Renal cortex interstitium (tissue), 15 donors: ENCODE data around the gene ATN1. TPM values are rescaled to one million over a fixed set of nuclear protein-coding genes. Genes with fewer than 3 reads are reported as not detected.
"Not testable (repeated sequence)": the region's sequence is repeated elsewhere in the genome, so short reads cannot be mapped to it uniquely, and the experiment has no call there.

ENCODE experiments used
- DNase-seq, 11 donors: peaks; one replicate each; pipeline ENCODE4 v3.0.0-alpha.2; 2013; ENCODE audit warnings: low read depth in 9 of 11, low spot score in 4 of 11; ENCODE audit errors: extremely low read depth in 1 of 11
- long read RNA-seq, 16 experiments: transcript quantifications; one replicate each; lab custom pipeline, GENCODE V29; 2026
- polyA plus RNA-seq, 3 donors: library from polyadenylated mRNA; unstranded; fragments of 120-200 nt; gene quantifications; one replicate each; pipeline ENCODE4 v1.2.1, GENCODE V29; 2013; ENCODE audit not compliant: insufficient read length in 3 of 3

Gene ATN1
- polyA plus RNA-seq = 100 to 1,000 TPM in 2 of 3 donors, 10 to 100 TPM in 1; 91.9 to 142 (median 139) TPM
- long read RNA-seq, donor 1, transcript ATN1-203 (3 exons, 899 nt) = major isoform, 5 of 102 reads
- long read RNA-seq, donor 1, partial matches to known transcripts = 94 of 102 reads
- long read RNA-seq, donor 1, other reads (novel, unspliced or antisense) = 0 of 102 reads
- long read RNA-seq, donor 2, partial matches to known transcripts = 117 of 123 reads
- long read RNA-seq, donor 2, other reads (novel, unspliced or antisense) = 0 of 123 reads
- long read RNA-seq, donor 3, full-length matches to known transcripts = 3 of 74 reads
- long read RNA-seq, donor 3, partial matches to known transcripts = 66 of 74 reads
- long read RNA-seq, donor 3, other reads (novel, unspliced or antisense) = 5 of 74 reads
- long read RNA-seq, donor 4, full-length matches to known transcripts = 5 of 83 reads
- long read RNA-seq, donor 4, partial matches to known transcripts = 65 of 83 reads
- long read RNA-seq, donor 4, other reads (novel, unspliced or antisense) = 13 of 83 reads
- long read RNA-seq, donor 5 = 0 reads
- long read RNA-seq, donor 6, partial matches to known transcripts = 136 of 140 reads
- long read RNA-seq, donor 6, other reads (novel, unspliced or antisense) = 0 of 140 reads
- long read RNA-seq, donor 7, partial matches to known transcripts = 70 of 73 reads
- long read RNA-seq, donor 7, other reads (novel, unspliced or antisense) = 0 of 73 reads
- long read RNA-seq, donor 8, partial matches to known transcripts = 164 of 174 reads
- long read RNA-seq, donor 8, other reads (novel, unspliced or antisense) = 5 of 174 reads
- long read RNA-seq, donor 9, partial matches to known transcripts = 41 of 42 reads
- long read RNA-seq, donor 9, other reads (novel, unspliced or antisense) = 0 of 42 reads
- long read RNA-seq, donor 10, partial matches to known transcripts = 52 of 54 reads
- long read RNA-seq, donor 10, other reads (novel, unspliced or antisense) = 0 of 54 reads
- long read RNA-seq, donor 11, full-length matches to known transcripts = 5 of 45 reads
- long read RNA-seq, donor 11, partial matches to known transcripts = 40 of 45 reads
- long read RNA-seq, donor 11, other reads (novel, unspliced or antisense) = 0 of 45 reads
- long read RNA-seq, donor 12, partial matches to known transcripts = 21 of 21 reads
- long read RNA-seq, donor 12, other reads (novel, unspliced or antisense) = 0 of 21 reads
- long read RNA-seq, donor 13 = 0 reads
- long read RNA-seq, donor 14, partial matches to known transcripts = 40 of 40 reads
- long read RNA-seq, donor 14, other reads (novel, unspliced or antisense) = 0 of 40 reads
- long read RNA-seq, donor 15, partial matches to known transcripts = 48 of 49 reads
- long read RNA-seq, donor 15, other reads (novel, unspliced or antisense) = 0 of 49 reads
- long read RNA-seq, donor 16, full-length matches to known transcripts = 14 of 285 reads
- long read RNA-seq, donor 16, partial matches to known transcripts = 255 of 285 reads
- long read RNA-seq, donor 16, other reads (novel, unspliced or antisense) = 16 of 285 reads

DNA sequence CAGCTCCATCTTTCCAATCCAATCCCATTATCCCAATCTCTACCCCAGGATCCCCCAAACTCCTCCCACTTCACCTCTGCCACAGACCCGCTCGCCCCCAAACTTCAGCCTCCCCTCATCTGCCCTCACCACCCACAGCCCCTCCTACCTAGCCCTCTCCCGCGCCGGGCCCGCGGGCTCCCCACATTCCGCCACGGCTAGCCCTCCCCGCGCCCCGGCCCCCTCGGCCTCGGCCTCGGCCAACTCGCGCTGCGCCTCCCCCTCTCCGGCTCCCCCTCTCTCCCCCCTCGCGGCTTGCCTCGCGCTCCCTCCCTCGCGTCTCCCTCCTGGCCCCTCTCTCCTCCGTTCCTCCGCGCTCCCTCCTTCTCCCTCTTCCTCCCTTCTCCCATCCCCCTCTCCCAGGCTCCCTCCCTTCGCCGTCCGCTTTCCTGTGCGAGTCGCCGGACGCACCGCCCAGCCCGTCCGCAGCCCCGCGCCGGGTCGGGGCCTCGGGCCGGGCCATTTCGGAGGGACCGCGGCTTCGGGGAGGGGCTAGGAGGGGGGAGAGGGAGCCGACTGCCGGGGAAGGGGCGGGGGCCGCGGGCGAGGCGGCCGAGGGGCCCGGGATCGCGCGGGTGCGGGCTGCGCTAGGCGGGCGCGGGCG lies at the start of gene ATN1:
TSS of gene ATN1 (plus strand) at position 581 of the 643 bp plus-strand sequence. CDS start 6,043 bp downstream, outside the sequence.
- peak in 9 of 11 donors; percentile 79 to 89 (median 86) for DNase-seq

DNA sequence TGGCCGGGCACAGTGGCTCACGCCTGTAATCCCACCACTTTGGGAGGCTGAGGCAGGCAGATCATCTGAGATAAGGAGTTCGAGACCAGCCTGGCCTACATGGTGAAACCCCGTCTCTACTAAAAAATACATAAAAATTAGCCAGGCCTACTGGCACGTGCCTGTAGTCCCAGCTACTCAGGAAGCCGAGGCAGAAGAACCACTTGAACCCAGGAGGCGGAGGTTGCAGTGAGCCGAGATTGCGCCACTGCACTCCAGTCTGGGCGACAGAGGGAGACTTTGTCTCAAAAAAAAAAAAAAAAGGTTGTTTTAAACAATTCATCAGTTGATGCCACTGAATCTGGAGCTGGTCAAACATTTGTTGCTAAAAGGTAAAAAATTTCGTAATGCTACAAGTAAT lies 47.9 kb upstream of the ATN1 start:
- not testable (repeated sequence) for DNase-seq

- DNase-seq = no peak
Observed at GRCh38 chr12:6883252-6883651, 44.5 kb upstream of the ATN1 start.

DNA sequence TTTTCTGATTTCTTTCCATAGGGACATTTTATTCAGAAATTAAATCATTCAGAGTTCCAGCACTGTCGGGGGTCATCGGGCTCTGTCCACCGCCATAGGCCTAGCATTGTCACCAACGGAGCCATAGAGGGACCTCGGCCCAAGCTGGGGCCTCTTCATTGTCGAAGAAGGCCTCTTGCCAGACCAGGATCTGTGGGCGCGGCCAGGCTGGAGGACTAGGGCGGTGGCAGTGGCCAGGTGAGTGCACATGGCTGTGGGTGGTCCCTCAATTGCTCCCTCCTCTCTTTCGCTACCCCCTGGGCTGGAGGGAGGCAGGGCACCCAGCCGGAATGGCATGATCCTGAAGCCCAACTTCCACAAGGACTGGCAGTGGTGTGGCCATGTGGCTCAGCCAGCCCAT lies 44.1 kb upstream of the ATN1 start:
- no peak for DNase-seq

GRCh38 chr12:6884539-6884938 lies 43.2 kb upstream of the ATN1 start:
- DNase-seq = no peak

DNA sequence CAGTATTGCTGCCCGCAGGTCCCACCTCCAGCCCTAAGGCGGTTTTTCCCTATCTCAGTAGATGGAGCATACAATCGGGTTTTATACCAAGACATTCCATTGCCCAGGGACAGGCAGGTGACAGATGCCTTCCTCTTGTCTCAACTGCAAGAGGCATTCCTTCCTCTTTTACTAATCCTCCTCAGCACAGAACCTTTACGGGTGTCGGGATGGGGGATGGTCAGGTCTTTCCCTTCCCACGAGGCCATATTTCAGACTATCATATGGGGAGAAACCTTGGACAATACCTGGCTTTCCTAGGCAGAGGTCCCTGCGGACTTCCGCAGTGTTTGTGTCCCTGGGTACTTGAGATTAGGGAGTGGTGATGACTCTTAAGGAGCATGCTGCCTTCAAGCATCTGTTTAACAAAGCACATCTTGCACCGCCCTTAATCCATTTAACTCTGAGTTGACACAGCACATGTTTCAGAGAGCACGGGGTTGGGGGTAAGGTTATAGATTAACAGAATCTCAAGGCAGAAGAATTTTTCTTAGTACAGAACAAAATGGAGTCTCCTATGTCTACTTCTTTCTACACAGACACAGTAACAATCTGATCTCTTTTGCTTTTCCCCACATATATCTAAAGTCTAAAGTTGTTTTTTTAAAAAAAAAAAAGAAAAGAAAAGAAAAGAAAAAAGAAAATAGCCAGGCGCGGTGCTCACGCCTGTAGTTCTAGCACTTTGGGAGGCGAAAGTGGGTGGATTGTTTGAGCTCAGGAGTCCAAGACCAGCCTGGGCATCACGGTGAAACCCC lies 41.4 kb upstream of the ATN1 start:
- not testable (repeated sequence) for DNase-seq

DNA sequence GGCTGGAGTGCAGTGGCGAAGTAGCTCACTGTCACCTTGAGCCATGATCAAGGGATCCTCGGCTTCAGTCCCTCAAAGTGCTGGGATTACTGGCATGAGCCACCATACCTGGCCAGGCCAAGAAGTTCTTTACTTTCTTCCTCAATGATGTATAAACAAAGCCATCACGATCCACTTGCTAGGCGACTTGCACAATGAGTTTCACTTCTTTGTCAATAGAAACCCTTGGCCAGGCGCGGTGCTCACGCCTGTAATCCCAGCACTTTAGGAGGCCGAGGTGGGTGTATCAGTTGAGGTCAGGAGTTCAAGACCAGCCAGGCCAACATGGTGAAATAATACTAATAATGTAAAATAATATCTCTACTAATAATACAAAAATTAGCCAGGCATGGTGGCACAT lies 40.3 kb upstream of the ATN1 start:
- no peak for DNase-seq

GRCh38 chr12:6888360-6888759 lies 39.4 kb upstream of the ATN1 start:
- no peak for DNase-seq

DNA sequence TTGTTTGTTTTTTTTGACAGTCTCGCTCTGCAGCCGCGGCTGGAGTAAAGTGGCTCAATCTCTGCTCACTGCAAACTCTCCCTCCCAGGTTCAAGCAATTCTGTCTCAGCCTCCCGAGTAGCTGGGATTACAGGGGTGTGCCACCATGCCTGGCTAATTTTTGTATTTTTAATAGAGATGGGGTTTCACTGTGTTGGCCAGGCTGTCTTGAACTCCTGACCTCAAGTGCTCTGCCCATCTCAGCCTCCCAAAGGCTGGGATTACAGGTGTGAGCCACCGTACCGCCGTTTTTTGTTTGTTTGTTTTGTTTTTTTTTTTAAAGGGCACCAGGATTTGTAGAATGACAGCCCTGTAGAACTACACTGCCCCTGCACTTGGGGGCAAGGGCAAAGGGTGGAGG lies 39.0 kb upstream of the ATN1 start:
- not testable (repeated sequence) for DNase-seq

DNA sequence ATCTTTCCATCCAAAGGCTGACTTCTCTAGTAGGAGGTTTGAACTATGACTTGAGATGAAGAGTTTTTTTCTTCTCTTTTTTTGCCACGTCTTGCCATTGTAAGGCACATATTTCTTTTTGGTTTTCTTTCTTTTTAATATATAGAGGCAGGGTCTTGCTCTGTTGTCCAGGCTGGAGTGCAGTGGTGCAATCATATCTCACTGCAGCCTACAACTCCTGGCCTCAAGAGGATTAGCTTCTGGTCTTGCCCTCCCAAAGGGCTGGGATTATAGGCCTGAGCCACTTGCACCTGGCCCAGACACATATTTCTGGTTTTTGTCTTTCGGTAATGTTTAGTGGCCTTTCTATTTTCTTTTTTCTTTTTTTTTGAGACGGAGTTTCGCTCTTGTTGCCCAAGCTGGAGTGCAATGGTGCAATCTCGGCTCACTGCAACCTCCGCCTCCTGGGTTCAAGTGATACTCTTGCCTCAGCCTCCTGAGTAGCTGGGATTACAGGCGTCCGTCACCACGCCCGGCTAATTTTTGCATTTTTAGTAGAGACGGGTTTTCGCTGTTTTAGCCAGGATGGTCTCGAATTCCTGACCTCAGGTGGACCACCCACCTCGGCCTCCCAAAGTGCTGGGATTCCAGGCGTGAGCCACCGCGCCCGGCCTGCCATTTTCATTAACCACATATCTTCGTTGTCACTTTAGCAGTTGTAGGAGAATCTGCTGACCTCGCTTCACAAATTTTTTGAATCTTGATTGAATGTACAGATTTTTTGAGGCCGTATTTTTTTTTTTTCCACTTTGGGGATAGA lies 37.8 kb upstream of the ATN1 start:
- DNase-seq = not testable (repeated sequence)

- DNase-seq = peak in 9 of 11 donors; percentile 88 to 99 (median 97)
Observed at GRCh38 chr12:6890789-6891645, 36.7 kb upstream of the ATN1 start.

DNA sequence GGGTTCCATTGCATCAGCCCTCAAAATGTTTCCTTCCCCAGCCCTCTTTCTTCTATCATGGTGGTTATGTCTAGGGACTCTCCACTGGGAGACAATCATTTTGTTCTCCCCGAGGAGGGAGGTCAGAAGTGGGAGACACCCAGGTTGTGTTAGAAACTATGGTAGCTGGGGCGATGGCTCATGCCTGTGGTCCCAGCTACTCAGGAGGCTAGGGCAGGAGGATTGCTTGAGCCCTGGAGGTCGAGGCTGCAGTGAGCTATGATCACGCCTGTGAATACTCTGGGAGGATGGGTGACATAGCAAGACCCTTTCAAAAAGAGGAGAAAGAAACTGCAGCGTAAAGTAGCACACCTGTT lies 36.1 kb upstream of the ATN1 start:
- DNase-seq = no peak

DNA sequence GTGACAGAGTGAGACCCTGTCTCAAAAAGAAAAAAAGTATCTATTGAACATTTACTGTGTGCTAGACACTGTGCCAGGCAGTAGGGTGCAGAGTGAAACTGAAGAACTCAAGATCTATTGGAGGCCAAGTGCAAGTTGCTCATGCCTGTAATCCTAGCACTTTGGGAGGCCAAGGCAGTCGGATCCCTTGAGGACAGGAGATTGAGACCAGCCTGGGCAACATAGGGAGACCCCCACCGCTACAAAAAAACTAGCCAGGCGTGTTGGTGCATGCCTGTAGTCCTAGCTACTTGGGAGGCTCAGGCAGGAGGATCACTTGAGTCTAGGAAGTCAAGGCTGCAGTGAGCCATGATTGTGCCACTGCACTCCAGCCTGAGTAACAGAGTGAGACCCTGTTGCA lies 35.1 kb upstream of the ATN1 start:
- DNase-seq = not testable (repeated sequence)

GRCh38 chr12:6894321-6894720 lies 33.4 kb upstream of the ATN1 start:
- no peak for DNase-seq

- no peak for DNase-seq
Observed at GRCh38 chr12:6896846-6897435, 30.8 kb upstream of the ATN1 start.
